Osteocyte (in vitro differentiated cells): ENCODE data around the gene ITM2B. TPM values are rescaled to one million over a fixed set of nuclear protein-coding genes. Genes with fewer than 3 reads are reported as not detected.

Experiments
- DNase-seq: peaks from one replicate; pipeline ENCODE4 v3.0.0; 2021; ENCODE audit warnings: mixed read lengths; ENCODE audit not compliant: unreplicated experiment; ENCODE audit errors: extremely low spot score
- H3K27ac Mint-ChIP-seq: one replicate; pipeline ENCODE4 v1.8.0; 2021; ENCODE audit warnings: mild to moderate bottlenecking, mixed read lengths; ENCODE audit not compliant: unreplicated experiment
- H3K27me3 Mint-ChIP-seq: one replicate; pipeline ENCODE4 v1.8.0; 2021; ENCODE audit warnings: mixed read lengths; ENCODE audit not compliant: unreplicated experiment
- H3K36me3 Mint-ChIP-seq: one replicate; pipeline ENCODE4 v1.8.0; 2021; ENCODE audit warnings: mixed read lengths; ENCODE audit not compliant: unreplicated experiment
- H3K4me1 Mint-ChIP-seq: one replicate; pipeline ENCODE4 v1.8.0; 2021; ENCODE audit warnings: mixed read lengths; ENCODE audit not compliant: unreplicated experiment
- H3K4me3 Mint-ChIP-seq: one replicate; pipeline ENCODE4 v1.8.0; 2021; ENCODE audit warnings: mild to moderate bottlenecking, moderate library complexity, mixed read lengths; ENCODE audit not compliant: unreplicated experiment
- H3K9me3 Mint-ChIP-seq: one replicate; pipeline ENCODE4 v1.8.0; 2021; ENCODE audit warnings: mixed read lengths; ENCODE audit not compliant: unreplicated experiment
- CTCF ChIP-seq: fragments of 200-600 bp; sonication (generic); IDR thresholded peaks from 2 replicates; pipeline ENCODE4 v1.5.0; 2021; ENCODE audit warnings: antibody characterized with exemption, mild to moderate bottlenecking, moderate library complexity
- total RNA-seq: library from RNA; stranded (reverse); gene quantifications from 2 replicates; pipeline ENCODE4 v1.2.1, GENCODE V29; 2021

Gene ITM2B
- total RNA-seq, 1 donor from 2014 or later: 510 TPM

- TF ChIP-seq CTCF: no peak
- no peaks in the 10 kb centered on the region for H3K27me3 Mint-ChIP-seq
- no peak overlapping the region for H3K4me3 Mint-ChIP-seq
- H3K36me3 Mint-ChIP-seq: peaks cover 29% of the 10 kb centered on the region
- no peak overlapping the region for H3K27ac Mint-ChIP-seq
- DNase-seq: no peak
- H3K4me1 Mint-ChIP-seq: no peaks in the 10 kb centered on the region
- no peaks in the 10 kb centered on the region for H3K9me3 Mint-ChIP-seq
These were observed 83.1 kb downstream of the ITM2B start for GRCh38 chr13:48315969-48316650.

- no peak for DNase-seq
- no peak overlapping the region for H3K27ac Mint-ChIP-seq
- H3K9me3 Mint-ChIP-seq: peaks cover 2% of the 10 kb centered on the region
- no peak for TF ChIP-seq CTCF
- H3K36me3 Mint-ChIP-seq: peaks cover 35% of the 10 kb centered on the region
- H3K4me1 Mint-ChIP-seq: no peaks in the 10 kb centered on the region
- no peaks in the 10 kb centered on the region for H3K27me3 Mint-ChIP-seq
- no peak overlapping the region for H3K4me3 Mint-ChIP-seq
These were observed 84.0 kb downstream of the ITM2B start for GRCh38 chr13:48316826-48317510.

- Mint-ChIP-seq H3K4me1 (no peaks in the 10 kb centered on the region), H3K36me3 (peaks cover 37% of the 10 kb centered on the region), H3K9me3 (peaks cover 10% of the 10 kb centered on the region), H3K27me3 (no peaks in the 10 kb centered on the region), H3K27ac (no peak overlapping the region), H3K4me3 (no peak overlapping the region)
- TF ChIP-seq CTCF: no peak
- DNase-seq: no peak
These were observed 84.7 kb downstream of the ITM2B start for GRCh38 chr13:48317511-48318376.

- Mint-ChIP-seq H3K27me3 (no peaks in the 10 kb centered on the region), H3K36me3 (peaks cover 34% of the 10 kb centered on the region), H3K27ac (no peak overlapping the region), H3K4me3 (no peak overlapping the region), H3K4me1 (no peaks in the 10 kb centered on the region), H3K9me3 (peaks cover 10% of the 10 kb centered on the region)
- no peak for TF ChIP-seq CTCF
- DNase-seq: no peak
These were observed 85.4 kb downstream of the ITM2B start for GRCh38 chr13:48318377-48318811.
